ENCODE data around the gene GRWD1.

- TF ChIP-seq CTCF (IDR thresholded peaks at IDR 0.05): no peak
- no peak for TF ChIP-seq POLR2A (IDR thresholded peaks at IDR 0.05)
Observed at GRCh38 chr19:48450441-48450840, 4.7 kb downstream of the GRWD1 start.
